Smooth muscle cell of the pulmonary artery (primary cell): ENCODE measurements around the gene PTPRN2. TPM values are rescaled to one million over a fixed set of nuclear protein-coding genes. Genes with fewer than 3 reads are reported as not detected.

Experiments used
- total RNA-seq: library from RNA; depleted of rRNA; stranded (reverse); fragments of >200 nt; gene quantifications from 2 replicates; pipeline ENCODE4 v1.2.3, GENCODE V29; 2014

The PTPRN2 gene
- total RNA-seq = 0.26 and 0.85 TPM in 2 replicates

DNA sequence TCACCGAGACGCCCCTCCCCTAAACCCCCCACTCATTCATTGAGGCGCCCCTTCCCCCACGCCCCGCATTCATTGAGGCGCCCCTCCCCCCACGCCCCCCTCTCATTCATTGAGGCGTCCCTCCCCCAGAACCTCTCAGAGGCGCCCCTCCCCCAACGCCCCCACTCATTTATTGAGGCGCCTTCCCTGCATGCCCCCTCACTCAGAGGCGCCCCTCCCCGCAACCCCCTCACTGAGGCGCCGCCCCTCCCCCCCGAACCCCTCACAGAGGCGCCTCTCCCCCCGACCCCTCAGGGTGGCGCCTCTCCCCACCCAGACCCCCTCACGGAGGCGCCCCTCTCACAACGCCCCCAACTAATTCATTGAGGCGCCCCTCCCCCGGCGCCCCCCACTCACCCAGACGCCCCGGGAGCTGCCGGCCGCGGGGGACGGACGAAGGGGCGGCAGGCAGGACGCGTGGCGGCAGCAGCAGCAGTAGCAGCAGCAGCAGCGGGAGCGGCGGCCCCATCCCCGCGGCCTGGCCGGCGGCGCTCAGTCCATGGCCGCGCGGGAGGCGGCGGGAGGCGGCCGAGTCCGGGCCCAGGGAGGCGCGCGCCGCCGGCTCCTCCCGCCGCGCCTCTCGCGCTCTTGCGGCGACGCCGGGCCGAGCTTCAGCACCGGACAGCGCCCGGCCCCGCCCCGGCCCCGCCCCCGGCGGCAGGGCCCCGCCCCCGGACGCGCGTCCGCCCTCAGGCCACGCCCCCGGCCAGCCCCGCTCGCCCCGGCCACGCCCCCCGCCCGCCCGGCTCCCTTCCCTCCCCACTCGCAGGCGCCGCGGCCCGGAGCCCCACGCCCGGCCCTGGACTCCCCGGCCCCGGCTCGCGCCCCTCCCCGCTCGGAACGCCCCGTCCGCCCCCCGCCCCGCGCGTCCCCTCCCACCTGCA lies at the start of gene PTPRN2:
TSS of gene PTPRN2 (minus strand) at position 662 of the 923 bp plus-strand sequence.

Other genes starting within 250 kb of the PTPRN2 start
- gene NCAPG2, start 117.0 kb upstream of the PTPRN2 start, total RNA-seq = 10.2 and 15.7 TPM in 2 replicates
- gene ESYT2, start 241.7 kb upstream of the PTPRN2 start, total RNA-seq = 139 and 166 TPM in 2 replicates